Tracheal epithelial cell (primary cell): Measurements from ENCODE around the gene PRSS37. TPM values are rescaled to one million over a fixed set of nuclear protein-coding genes. Genes with fewer than 3 reads are reported as not detected.

Experiments used
- total RNA-seq: library from RNA; depleted of rRNA; stranded (reverse); fragments of >200 nt; gene quantifications from 2 replicates; pipeline ENCODE4 v1.2.1, GENCODE V29; 2014

The PRSS37 gene
- not detected in 2 replicates for total RNA-seq

GRCh38 chr7:141841385-141841784 is at the start of gene PRSS37:
Gene PRSS37 (minus strand): TSS chr7:141841485. CDS start chr7:141841049, 436 bp downstream.

GRCh38 chr7:141789917-141790316 is 51.4 kb downstream of the PRSS37 start, which contains the start of gene TAS2R5:
Gene TAS2R5 (plus strand): TSS chr7:141790217. CDS start chr7:141790362, 145 bp downstream.

Other genes with a start within 250 kb of the PRSS37 start
- gene DENND11, start 139.3 kb downstream of the PRSS37 start, total RNA-seq: 21.2 and 24.9 TPM in 2 replicates
- not detected in 2 replicates for gene WEE2, start 133.1 kb downstream of the PRSS37 start, total RNA-seq
- 124 and 143 TPM in 2 replicates for gene SSBP1, start 103.1 kb downstream of the PRSS37 start, total RNA-seq
- 1.4 and 1.5 TPM in 2 replicates for gene TAS2R3, start 77.4 kb downstream of the PRSS37 start, total RNA-seq
- gene TAS2R4, start 64.8 kb downstream of the PRSS37 start, total RNA-seq: 0.96 and 1.7 TPM in 2 replicates
- gene TAS2R5, start 51.3 kb downstream of the PRSS37 start, total RNA-seq: 2.2 and 2.8 TPM in 2 replicates
- 0.21 TPM in 1 of 2 replicates, not detected in the other for gene OR9A4, start 74.9 kb upstream of the PRSS37 start, total RNA-seq
- not detected in 2 replicates for gene CLEC5A, start 105.5 kb upstream of the PRSS37 start, total RNA-seq
- not detected in 2 replicates for gene TAS2R38, start 132.3 kb upstream of the PRSS37 start, total RNA-seq
- gene MGAM, start 154.4 kb upstream of the PRSS37 start, total RNA-seq: under 0.01 and 0.48 TPM in 2 replicates